ENCODE data around the gene LSM6.

Gene LSM6

DNA sequence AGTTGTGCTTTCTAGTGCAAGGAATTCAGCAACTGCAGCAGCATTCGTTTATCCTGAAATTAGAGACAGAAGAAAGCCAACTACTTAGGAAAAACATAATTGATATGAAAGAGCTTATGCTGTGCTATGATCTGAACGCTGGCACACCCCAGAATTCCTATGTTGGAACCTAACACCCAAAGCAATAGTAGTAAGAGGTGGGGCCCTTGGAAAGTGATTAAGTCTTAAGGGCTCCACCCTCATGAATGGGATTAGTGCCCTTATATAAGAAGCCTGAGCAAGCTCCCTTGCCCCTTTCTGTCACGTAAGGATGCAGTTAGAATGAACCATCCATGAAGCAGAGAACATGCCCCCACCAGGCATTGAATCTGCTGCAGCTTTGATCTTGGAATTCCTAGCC, 5.4 kb upstream of the LSM6 start:
- H3K27me3 ChIP-seq = no peaks in the 10 kb centered on the region
- H3K36me3 ChIP-seq = no peaks in the 10 kb centered on the region
- TF ChIP-seq, protein P1, sequence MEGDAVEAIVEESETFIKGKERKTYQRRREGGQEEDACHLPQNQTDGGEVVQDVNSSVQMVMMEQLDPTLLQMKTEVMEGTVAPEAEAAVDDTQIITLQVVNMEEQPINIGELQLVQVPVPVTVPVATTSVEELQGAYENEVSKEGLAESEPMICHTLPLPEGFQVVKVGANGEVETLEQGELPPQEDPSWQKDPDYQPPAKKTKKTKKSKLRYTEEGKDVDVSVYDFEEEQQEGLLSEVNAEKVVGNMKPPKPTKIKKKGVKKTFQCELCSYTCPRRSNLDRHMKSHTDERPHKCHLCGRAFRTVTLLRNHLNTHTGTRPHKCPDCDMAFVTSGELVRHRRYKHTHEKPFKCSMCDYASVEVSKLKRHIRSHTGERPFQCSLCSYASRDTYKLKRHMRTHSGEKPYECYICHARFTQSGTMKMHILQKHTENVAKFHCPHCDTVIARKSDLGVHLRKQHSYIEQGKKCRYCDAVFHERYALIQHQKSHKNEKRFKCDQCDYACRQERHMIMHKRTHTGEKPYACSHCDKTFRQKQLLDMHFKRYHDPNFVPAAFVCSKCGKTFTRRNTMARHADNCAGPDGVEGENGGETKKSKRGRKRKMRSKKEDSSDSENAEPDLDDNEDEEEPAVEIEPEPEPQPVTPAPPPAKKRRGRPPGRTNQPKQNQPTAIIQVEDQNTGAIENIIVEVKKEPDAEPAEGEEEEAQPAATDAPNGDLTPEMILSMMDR (IDR thresholded peaks at IDR 0.05) = no peak
- H3K9me3 ChIP-seq = no peaks in the 10 kb centered on the region
- H3K27ac ChIP-seq = no peak overlapping the region
- no peak overlapping the region for H3K4me3 ChIP-seq (ENCODE audit: low read depth in 1 of 2, low read length in 1 of 2)
- no peaks in the 10 kb centered on the region for H3K4me1 ChIP-seq (ENCODE audit: control insufficient read depth in 1 of 2, insufficient read depth in 1 of 2, low read depth in 1 of 2, low read length in 1 of 2)

DNA sequence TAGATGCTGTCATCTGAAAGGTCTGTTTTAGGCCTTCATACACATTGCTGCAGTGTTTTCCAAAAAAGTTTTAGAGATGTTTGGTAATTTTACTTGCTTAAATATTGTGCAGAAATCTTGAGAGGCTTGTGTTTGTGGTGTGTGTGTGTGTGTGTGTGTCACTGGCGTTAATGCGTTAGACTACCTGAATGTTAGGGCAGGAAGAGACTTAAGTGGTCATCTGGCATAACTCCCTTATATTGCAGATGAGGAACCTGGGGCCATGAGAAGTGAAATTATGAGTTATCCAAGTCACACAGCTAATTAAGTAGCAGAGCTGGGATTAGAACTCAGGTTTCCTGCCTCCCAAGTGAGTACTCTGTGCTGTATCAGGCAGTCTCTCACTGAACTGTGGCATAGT, 1.4 kb downstream of the LSM6 start:
- TF ChIP-seq, protein P1 (IDR thresholded peaks at IDR 0.05) = no peak
- Histone ChIP-seq H3K27me3 (no peaks in the 10 kb centered on the region), H3K36me3 (no peaks in the 10 kb centered on the region), H3K27ac (peak overlapping the region; percentile 82), H3K9me3 (no peaks in the 10 kb centered on the region), H3K4me3 (ENCODE audit: low read depth in 1 of 2, low read length in 1 of 2) (peak overlapping the region; percentile 32 to 84), H3K4me1 (ENCODE audit: control insufficient read depth in 1 of 2, insufficient read depth in 1 of 2, low read depth in 1 of 2, low read length in 1 of 2) (peaks cover 15 to 22% of the 10 kb centered on the region in 2 experiments)

DNA sequence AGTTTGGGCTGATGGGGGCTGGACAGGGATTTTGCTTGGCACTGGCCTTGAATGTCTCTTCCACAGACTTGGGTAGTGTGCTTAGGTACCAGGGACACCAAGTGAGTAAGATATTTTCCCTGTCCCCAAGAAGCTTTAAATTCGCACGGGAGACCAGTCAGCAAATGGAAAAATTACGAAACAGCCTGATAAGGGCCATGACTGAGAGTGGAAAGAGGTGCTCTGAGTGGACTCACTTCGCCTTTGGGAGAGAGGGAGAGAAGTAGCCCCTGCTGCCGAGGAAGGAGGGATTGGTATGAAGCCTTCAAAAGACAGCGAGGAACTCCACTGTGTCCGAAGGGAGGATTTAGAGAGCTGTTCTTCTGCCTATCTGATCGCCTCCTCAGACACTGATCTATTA, 2.6 kb downstream of the LSM6 start:
- TF ChIP-seq, protein P1 (IDR thresholded peaks at IDR 0.05) = no peak
- H3K36me3 ChIP-seq = peaks cover 3% of the 10 kb centered on the region
- H3K4me1 ChIP-seq (ENCODE audit: control insufficient read depth in 1 of 2, insufficient read depth in 1 of 2, low read depth in 1 of 2, low read length in 1 of 2) = peaks cover 15 to 22% of the 10 kb centered on the region in 2 experiments
- no peaks in the 10 kb centered on the region for H3K27me3 ChIP-seq
- H3K9me3 ChIP-seq = no peaks in the 10 kb centered on the region
- no peak overlapping the region for H3K27ac ChIP-seq
- H3K4me3 ChIP-seq (ENCODE audit: low read depth in 1 of 2, low read length in 1 of 2) = no peak overlapping the region

DNA sequence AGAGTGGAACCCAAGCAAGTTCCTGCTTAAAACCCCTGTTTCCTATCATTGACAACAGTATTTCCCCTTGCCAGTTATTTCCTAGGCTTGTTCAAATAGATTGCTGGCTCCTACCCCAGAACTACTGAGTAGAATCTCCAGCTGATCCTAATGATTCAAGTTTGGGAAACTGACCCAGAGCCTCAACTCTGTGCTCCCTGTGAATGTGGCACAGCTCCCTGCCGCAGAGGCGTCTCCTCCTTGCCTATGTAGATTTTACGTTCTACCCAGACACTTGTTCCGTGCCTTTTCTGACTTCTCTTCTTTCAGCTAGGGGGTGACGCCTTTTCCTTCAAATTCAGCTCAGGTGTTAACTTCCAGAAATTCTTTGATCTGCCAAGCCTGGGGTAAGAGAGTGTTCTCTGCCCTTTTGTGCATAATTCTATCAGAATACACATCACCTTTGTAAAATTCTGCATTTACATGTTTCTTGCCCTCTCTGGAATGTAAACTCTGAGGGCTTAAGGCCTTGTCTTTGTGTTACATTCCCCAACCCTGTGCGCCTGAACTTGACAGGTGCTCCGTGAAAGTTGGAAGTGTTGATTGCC, 4.4 kb downstream of the LSM6 start:
- no peaks in the 10 kb centered on the region for H3K9me3 ChIP-seq
- no peaks in the 10 kb centered on the region for H3K27me3 ChIP-seq
- H3K4me3 ChIP-seq (ENCODE audit: low read depth in 1 of 2, low read length in 1 of 2) = no peak overlapping the region
- peaks cover 15 to 22% of the 10 kb centered on the region in 2 experiments for H3K4me1 ChIP-seq (ENCODE audit: control insufficient read depth in 1 of 2, insufficient read depth in 1 of 2, low read depth in 1 of 2, low read length in 1 of 2)
- H3K36me3 ChIP-seq = peaks cover 16% of the 10 kb centered on the region
- H3K27ac ChIP-seq = no peak overlapping the region
- TF ChIP-seq, protein P1 (IDR thresholded peaks at IDR 0.05) = no peak

DNA sequence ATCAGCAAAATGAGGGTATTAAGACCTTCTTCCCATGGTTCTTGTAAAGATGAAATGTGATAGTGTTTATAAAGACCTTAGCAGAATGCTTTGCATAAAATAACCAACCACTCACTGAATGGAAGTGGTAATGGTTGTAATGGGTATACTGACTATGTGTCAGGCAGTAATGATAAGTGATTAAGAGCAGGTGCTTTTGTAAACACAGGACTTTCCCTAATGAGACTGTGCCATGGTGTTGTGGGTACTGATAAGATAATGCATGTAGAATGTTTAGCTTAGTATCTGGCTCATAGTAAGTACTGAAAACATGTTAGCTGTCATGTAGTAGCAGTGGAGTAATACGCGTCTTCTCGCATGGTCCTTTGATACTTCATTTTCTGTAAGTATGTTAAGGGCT, 6.9 kb downstream of the LSM6 start:
- H3K36me3 ChIP-seq = peaks cover 31% of the 10 kb centered on the region
- H3K4me3 ChIP-seq (ENCODE audit: low read depth in 1 of 2, low read length in 1 of 2) = no peak overlapping the region
- H3K4me1 ChIP-seq (ENCODE audit: control insufficient read depth in 1 of 2, insufficient read depth in 1 of 2, low read depth in 1 of 2, low read length in 1 of 2) = peaks cover 0 to 6% of the 10 kb centered on the region in 2 experiments
- H3K9me3 ChIP-seq = no peaks in the 10 kb centered on the region
- no peaks in the 10 kb centered on the region for H3K27me3 ChIP-seq
- TF ChIP-seq, protein P1 (IDR thresholded peaks at IDR 0.05) = no peak
- H3K27ac ChIP-seq = no peak overlapping the region

Data from neutrophil (primary cell).